ENCODE measurements around the gene UBE2V1. TPM values are rescaled to one million over a fixed set of nuclear protein-coding genes. Genes with fewer than 3 reads are reported as not detected.

Gene UBE2V1
- total and polyA plus RNA-seq, 2 of the 13 experiments (the other 11 are each of a cell fraction or from before 2014, with no cell fraction given): 81.3 to 132 TPM

DNA sequence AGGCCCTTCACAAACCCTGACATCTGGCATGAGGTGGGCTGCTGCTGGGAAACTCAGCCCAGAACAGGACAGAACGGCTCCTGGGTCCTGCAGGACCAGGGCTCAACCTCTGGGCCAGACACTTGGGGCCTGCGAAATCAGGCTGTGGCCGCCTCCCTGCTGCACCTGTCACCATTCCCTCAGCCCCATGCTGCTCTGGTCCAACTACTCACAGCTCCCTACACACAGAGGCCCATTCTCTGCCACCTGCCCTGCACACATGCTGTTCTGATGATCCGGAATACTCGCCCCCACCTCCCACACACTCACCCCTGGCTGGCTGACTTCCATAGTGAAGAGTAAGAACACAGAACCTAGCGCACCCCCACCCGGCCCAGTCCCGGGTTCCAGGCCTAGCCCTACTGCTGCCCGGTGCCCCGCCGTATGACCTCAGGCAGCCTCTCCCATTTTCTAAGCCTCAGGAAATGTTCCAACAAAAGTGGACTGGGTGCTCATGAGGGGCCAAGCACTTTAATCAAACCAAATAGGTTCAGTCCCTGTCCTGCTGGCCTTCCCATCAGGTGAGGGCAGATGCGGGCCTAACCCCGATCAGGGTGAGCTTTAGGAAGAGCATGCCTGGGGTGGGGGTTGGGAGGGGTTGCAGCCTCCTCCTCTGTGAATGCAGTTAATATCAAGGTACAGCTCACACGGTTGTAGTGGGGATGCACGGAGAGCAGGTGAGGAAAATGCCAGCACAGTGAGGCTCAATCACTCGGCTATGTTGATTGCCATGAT is 36.7 kb upstream of the UBE2V1 start:
- Histone ChIP-seq H3K4me3 (replicated peaks in 1 of 3; ENCODE audit: insufficient read depth in 1 of 3, low read depth in 2 of 3, low read length in 3 of 3) (no peak overlapping the region), H3K27ac (ENCODE audit: extremely low read length, insufficient read depth, low read length) (no peak overlapping the region), H3K4me2 (ENCODE audit: low read depth, low read length) (0 out of 2 replicates have a peak overlapping the region, but pooled peaks have one; percentile 5), H3K9me3 (ENCODE audit: low read length) (no peaks in the 10 kb centered on the region), H3K27me3 (ENCODE audit: control insufficient read depth in 1 of 2, insufficient read depth in 2 of 2, low read length in 2 of 2) (peaks cover 0 to 4% of the 10 kb centered on the region in 2 experiments; a peak in 1 of 5 replicates), H3K9ac (ENCODE audit: insufficient read depth, low read depth, low read length) (peak overlapping the region; percentile 4; the same call in 1 of the 2 replicates), H4K20me1 (ENCODE audit: insufficient read depth, low read length) (no peaks in the 10 kb centered on the region; the same call in 1 of the 2 replicates), H3K4me1 (ENCODE audit: insufficient read depth, low read length) (peaks cover 63% of the 10 kb centered on the region), H2AFZ (ENCODE audit: low read length) (no peak overlapping the region), H3K36me3 (replicated peaks in 1 of 2; ENCODE audit: control insufficient read depth in 1 of 2, insufficient read depth in 2 of 2, low read length in 2 of 2) (peaks cover 14 to 45% of the 10 kb centered on the region in 2 experiments; a peak in 4 of 5 replicates), H3K79me2 (ENCODE audit: insufficient read depth, low read length) (peaks cover 64% of the 10 kb centered on the region)
- FAIRE-seq: no peak
- BruUV-seq (replicated peaks): TSS peak; percentile 23
- intact Hi-C loops (cut with micrococcal nuclease; ENCODE audit: unreplicated experiment) (no loop called here), in situ Hi-C loops (cut with HindIII; ENCODE audit: extremely low pct_ligation_motif_present, low pct_unique_long_range_greater_than_20kb) (no loop called here)
- ChIA-PET POLR2A (interaction anchor here (1.8 to 2.8 kb wide), 2 partner anchors 16 to 23 kb away, joined by 4 to 13 read pairs; no protein-coding TSS in a partner anchor), CTCF (ENCODE audit: low intra/inter-chr PET ratio, low total read pairs) (no interaction called here)
- TF ChIP-seq ZFY (CRISPR knock-in tag; IDR thresholded peaks at IDR 0.05) (0 out of 2 replicates have a peak, but pooled peaks have one; percentile 9), ZNF225 (CRISPR knock-in tag; IDR thresholded peaks at IDR 0.05) (0 out of 2 replicates have a peak, but pooled peaks have one; percentile 31), POLR2A (IDR thresholded peaks at IDR 0.05; ENCODE audit: insufficient read depth in 1 of 2, low read depth in 2 of 2, low read length in 2 of 2) (peak in 1 of 2 experiments; percentile 1; a peak in 1 of 4 replicates), AGO2 (optimal IDR thresholded peaks at IDR 0.05; ENCODE audit: low read depth, low read length) (peak; percentile 70), CBX2 (IDR thresholded peaks at IDR 0.05; ENCODE audit: low read depth, low read length) (no peak), CBX2 (CRISPR knock-in tag; IDR thresholded peaks at IDR 0.05; ENCODE audit: low read depth) (no peak), RBFOX2 (IDR thresholded peaks at IDR 0.05; ENCODE audit: low read depth, low read length) (0 out of 2 replicates have a peak, but pooled peaks have one; percentile 25), ZNF557 (CRISPR knock-in tag; IDR thresholded peaks at IDR 0.05) (no peak), ZNF563 (CRISPR knock-in tag; IDR thresholded peaks at IDR 0.05) (peak; percentile 48; the same call in 1 of the 2 replicates)
- no peak for DNase-seq (ENCODE audit: low spot score)
- no peak for ATAC-seq
- 96% methylated on average over 16 of the region's 16 CpGs for WGBS (ENCODE audit: low lambda C conversion rate)
